MM.1S (cell line): ENCODE data around the gene OLFML2B.

ENCODE experiments used
- DNase-seq: peaks from one replicate; pipeline ENCODE4 v3.0.0-alpha.2; 2015
- H2AFZ ChIP-seq: fragments of 300-600 bp; sonication (generic); 2 replicates; pipeline ENCODE4 v1.6.0; 2016; ENCODE audit warnings: antibody characterized with exemption, low read length
- H3F3A ChIP-seq: fragments of 300-600 bp; sonication (generic); 2 replicates; pipeline ENCODE4 v1.6.1; 2016; ENCODE audit warnings: mild to moderate bottlenecking, antibody characterized with exemption, low read length, moderate library complexity, mixed read lengths; ENCODE audit not compliant: insufficient read depth
- H3K27ac ChIP-seq: fragments of 300-600 bp; sonication (generic); 2 replicates; pipeline ENCODE4 v1.5.1; 2016; ENCODE audit warnings: mild to moderate bottlenecking, low read length
- H3K27me3 ChIP-seq: fragments of 300-600 bp; sonication (generic); replicated peaks from 2 replicates; pipeline ENCODE4 v1.6.0; 2016; ENCODE audit warnings: low read length; ENCODE audit not compliant: insufficient read depth
- H3K36me3 ChIP-seq: fragments of 300-600 bp; sonication (generic); replicated peaks from 2 replicates; pipeline ENCODE4 v1.6.1; 2016; ENCODE audit warnings: mild to moderate bottlenecking, low read length, mixed read lengths; ENCODE audit not compliant: insufficient read depth
- H3K4me1 ChIP-seq: fragments of 300-600 bp; sonication (generic); 2 replicates; pipeline ENCODE4 v1.6.1; 2016; ENCODE audit warnings: low read length, mixed read lengths
- H3K4me2 ChIP-seq: fragments of 300-600 bp; sonication (generic); 2 replicates; pipeline ENCODE4 v1.6.0; 2016; ENCODE audit warnings: low read depth, low read length
- H3K4me3 ChIP-seq: fragments of 300-600 bp; sonication (generic); 2 replicates; pipeline ENCODE4 v1.5.1; 2016; ENCODE audit warnings: low read length, mixed read lengths
- H3K79me2 ChIP-seq: fragments of 300-600 bp; sonication (generic); 2 replicates; pipeline ENCODE4 v1.6.1; 2016; ENCODE audit warnings: mixed run types, low read length, mixed read lengths
- H3K9ac ChIP-seq: fragments of 300-600 bp; sonication (generic); 2 replicates; pipeline ENCODE4 v1.6.1; 2016; ENCODE audit warnings: low read length, mixed read lengths
- H3K9me2 ChIP-seq: fragments of 300-600 bp; sonication (generic); replicated peaks from 2 replicates; pipeline ENCODE4 v1.6.1; 2016; ENCODE audit warnings: mild to moderate bottlenecking, low read length, mixed read lengths; ENCODE audit not compliant: insufficient read depth
- H3K9me3 ChIP-seq: fragments of 300-600 bp; sonication (generic); replicated peaks from 2 replicates; pipeline ENCODE4 v1.6.1; 2016; ENCODE audit warnings: mild to moderate bottlenecking, low read length, mixed read lengths; ENCODE audit not compliant: insufficient read depth
- H4K20me1 ChIP-seq: fragments of 300-600 bp; sonication (generic); 2 replicates; pipeline ENCODE4 v1.6.1; 2016; ENCODE audit warnings: mild to moderate bottlenecking, low read length, moderate library complexity, mixed read lengths; ENCODE audit not compliant: insufficient read depth
- EZH2 ChIP-seq: fragments of 300-600 bp; sonication (generic); optimal IDR thresholded peaks from 2 replicates; pipeline ENCODE3; 2017; ENCODE audit warnings: low read depth, mild to moderate bottlenecking, antibody characterized with exemption, low read length, mixed read lengths
- EZH2phosphoT487 ChIP-seq: fragments of 300-600 bp; sonication (generic); IDR thresholded peaks from 2 replicates; pipeline ENCODE4 v1.6.1; 2018; ENCODE audit warnings: antibody characterized with exemption, low read length
- TF ChIP-seq, protein P1 (sequence below): fragments of 300-600 bp; sonication (generic); IDR thresholded peaks from 2 replicates; pipeline ENCODE4 v1.5.1; 2016; ENCODE audit warnings: antibody characterized with exemption, low read length, mixed read lengths

OLFML2B gene

DNA sequence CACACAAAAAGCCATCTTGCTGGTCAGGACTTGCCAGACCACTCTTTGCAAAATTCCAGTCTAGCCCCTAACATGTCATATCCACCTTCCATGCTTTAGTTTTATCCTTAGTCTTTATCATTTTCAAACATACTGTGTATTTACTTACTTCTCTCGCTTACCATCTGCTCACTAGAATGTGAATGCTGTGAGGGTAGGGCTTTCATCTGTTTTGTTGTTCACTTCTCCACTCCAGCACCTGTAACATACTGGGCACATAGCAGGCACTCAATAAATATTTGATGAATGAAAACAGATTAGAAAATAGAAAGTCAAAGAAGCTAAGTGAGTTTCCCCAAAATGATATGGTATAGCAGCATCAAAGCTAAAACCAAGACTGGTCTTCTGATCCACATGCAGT is 79.9 kb downstream of the OLFML2B start:
- H3K4me1 ChIP-seq, result no peaks in the 10 kb centered on the region
- no peak for DNase-seq
- H3K27ac ChIP-seq, result no peak overlapping the region
- H3K4me3 ChIP-seq, result no peak overlapping the region
- H3F3A ChIP-seq, result no peaks in the 10 kb centered on the region
- H3K27me3 ChIP-seq, result no peaks in the 10 kb centered on the region
- no peaks in the 10 kb centered on the region for H3K79me2 ChIP-seq
- no peaks in the 10 kb centered on the region for H3K9me3 ChIP-seq
- H3K36me3 ChIP-seq, result no peaks in the 10 kb centered on the region
- TF ChIP-seq EZH2phosphoT487 (no peak), EZH2 (no peak)
- TF ChIP-seq, protein P1, sequence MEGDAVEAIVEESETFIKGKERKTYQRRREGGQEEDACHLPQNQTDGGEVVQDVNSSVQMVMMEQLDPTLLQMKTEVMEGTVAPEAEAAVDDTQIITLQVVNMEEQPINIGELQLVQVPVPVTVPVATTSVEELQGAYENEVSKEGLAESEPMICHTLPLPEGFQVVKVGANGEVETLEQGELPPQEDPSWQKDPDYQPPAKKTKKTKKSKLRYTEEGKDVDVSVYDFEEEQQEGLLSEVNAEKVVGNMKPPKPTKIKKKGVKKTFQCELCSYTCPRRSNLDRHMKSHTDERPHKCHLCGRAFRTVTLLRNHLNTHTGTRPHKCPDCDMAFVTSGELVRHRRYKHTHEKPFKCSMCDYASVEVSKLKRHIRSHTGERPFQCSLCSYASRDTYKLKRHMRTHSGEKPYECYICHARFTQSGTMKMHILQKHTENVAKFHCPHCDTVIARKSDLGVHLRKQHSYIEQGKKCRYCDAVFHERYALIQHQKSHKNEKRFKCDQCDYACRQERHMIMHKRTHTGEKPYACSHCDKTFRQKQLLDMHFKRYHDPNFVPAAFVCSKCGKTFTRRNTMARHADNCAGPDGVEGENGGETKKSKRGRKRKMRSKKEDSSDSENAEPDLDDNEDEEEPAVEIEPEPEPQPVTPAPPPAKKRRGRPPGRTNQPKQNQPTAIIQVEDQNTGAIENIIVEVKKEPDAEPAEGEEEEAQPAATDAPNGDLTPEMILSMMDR, result no peak
- H3K4me2 ChIP-seq, result no peak overlapping the region
- H2AFZ ChIP-seq, result no peak overlapping the region
- no peaks in the 10 kb centered on the region for H4K20me1 ChIP-seq
- no peak overlapping the region for H3K9ac ChIP-seq
- H3K9me2 ChIP-seq, result no peaks in the 10 kb centered on the region

DNA sequence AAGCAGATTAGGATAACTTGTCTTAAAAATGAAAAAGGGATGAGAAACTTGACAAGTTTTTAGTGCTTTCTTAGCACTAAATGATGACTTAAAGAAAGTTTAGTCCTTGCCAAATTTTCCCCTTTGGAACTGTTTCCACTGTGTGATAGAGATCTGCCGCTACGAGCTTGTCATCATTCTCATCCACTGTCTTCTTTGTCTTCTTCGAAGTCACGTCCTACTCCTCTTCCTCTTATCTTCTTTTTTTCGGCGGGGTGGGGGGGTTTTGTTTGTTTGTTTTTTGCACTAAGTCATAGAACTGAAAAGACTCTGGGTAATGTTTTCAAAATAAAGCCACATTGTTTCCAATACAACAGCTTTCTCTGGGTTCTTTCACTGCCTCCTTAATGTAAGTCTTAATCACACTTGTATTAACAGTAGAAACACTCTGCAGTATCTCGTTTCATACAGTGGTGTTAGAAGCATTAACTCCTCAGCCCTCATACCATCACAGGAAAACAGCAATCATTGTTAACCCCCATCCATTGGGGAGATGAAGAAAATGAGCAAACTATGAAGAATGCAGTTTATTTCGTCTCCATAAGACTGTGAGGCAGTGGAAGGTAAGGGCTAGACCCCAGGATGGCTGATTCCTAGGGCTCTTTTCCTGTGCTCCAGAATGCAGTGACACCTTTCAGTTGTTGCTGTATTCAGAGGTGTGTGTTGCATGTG is 81.8 kb downstream of the OLFML2B start:
- H3K9ac ChIP-seq, result no peak overlapping the region
- H3F3A ChIP-seq, result no peaks in the 10 kb centered on the region
- no peaks in the 10 kb centered on the region for H4K20me1 ChIP-seq
- H3K79me2 ChIP-seq, result no peaks in the 10 kb centered on the region
- H3K27ac ChIP-seq, result no peak overlapping the region
- TF ChIP-seq EZH2 (no peak), EZH2phosphoT487 (no peak)
- TF ChIP-seq, protein P1, result no peak
- no peaks in the 10 kb centered on the region for H3K9me3 ChIP-seq
- DNase-seq, result no peak
- no peaks in the 10 kb centered on the region for H3K4me1 ChIP-seq
- H3K27me3 ChIP-seq, result no peaks in the 10 kb centered on the region
- no peaks in the 10 kb centered on the region; the same call in 1 of the 2 replicates for H3K36me3 ChIP-seq
- H3K4me2 ChIP-seq, result no peak overlapping the region
- no peak overlapping the region for H2AFZ ChIP-seq
- H3K4me3 ChIP-seq, result no peak overlapping the region
- no peaks in the 10 kb centered on the region for H3K9me2 ChIP-seq

DNA sequence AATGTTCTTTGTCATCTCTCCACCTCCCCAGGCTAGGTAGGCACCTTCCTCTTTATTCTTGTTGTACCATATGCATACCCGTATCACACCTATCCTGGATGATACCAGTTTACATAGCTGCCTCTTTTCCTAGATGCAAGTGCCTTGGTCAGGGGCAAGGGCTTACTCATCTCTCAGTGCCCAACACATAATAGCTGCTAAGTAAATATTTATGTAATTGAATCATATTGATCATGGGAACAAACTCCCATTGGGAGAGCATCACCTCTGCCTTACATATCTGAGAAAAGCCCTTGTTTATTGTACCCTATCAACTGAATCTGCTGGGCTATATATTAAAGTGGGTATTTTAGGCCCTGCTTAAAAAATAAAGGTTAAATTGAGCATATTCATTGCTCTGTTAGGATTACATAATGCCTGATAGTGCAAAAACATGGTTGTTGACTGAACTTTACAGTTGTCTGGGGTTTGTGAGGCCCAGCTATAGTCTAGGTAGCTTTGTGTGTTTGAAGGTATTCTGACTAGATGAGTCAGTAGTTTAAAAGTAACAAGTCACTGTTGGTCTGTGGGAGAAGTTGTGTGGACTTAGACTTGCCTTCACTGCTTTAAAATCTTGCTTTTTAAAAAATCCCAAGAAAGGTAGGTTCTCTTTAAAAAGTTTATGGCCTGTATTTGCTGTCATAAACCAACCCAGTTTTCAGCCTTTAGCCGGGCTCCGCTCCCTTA is 82.6 kb downstream of the OLFML2B start:
- Histone ChIP-seq H3K4me2 (no peak overlapping the region), H3K9ac (no peak overlapping the region), H3K27me3 (no peaks in the 10 kb centered on the region), H2AFZ (no peak overlapping the region), H3F3A (no peaks in the 10 kb centered on the region), H3K36me3 (no peaks in the 10 kb centered on the region; the same call in 1 of the 2 replicates), H3K79me2 (no peaks in the 10 kb centered on the region), H3K9me2 (no peaks in the 10 kb centered on the region), H3K4me1 (no peaks in the 10 kb centered on the region), H3K9me3 (no peaks in the 10 kb centered on the region), H4K20me1 (no peaks in the 10 kb centered on the region), H3K4me3 (no peak overlapping the region), H3K27ac (no peak overlapping the region)
- no peak for DNase-seq
- TF ChIP-seq, protein P1, result no peak
- no peak for TF ChIP-seq EZH2phosphoT487
- no peak for TF ChIP-seq EZH2
